Keratinocyte (primary cell): ENCODE measurements around the gene FBXO31.

Experiments used
- EZH2 ChIP-seq: IDR thresholded peaks from one replicate; pipeline ENCODE4 v1.6.1; 2012; ENCODE audit warnings: inconsistent platforms, mild to moderate bottlenecking, low read length, moderate library complexity
- TF ChIP-seq, protein P1 (sequence below), 3 experiments: IDR thresholded peaks in 1 of 3; conservative IDR thresholded peaks in 1 of 3; optimal IDR thresholded peaks in 1 of 3; 2 replicates in 2 of 3; 3 replicates in 1 of 3; pipeline versions ENCODE3 to v1.5.1; 2011; ENCODE audit warnings: low read length in 3 of 3, mild to moderate bottlenecking in 3 of 3, moderate library complexity in 2 of 3, control low read depth in 1 of 3, inconsistent platforms in 1 of 3; ENCODE audit not compliant: insufficient read depth in 2 of 3; ENCODE audit errors: extremely low read depth in 1 of 3

DNA sequence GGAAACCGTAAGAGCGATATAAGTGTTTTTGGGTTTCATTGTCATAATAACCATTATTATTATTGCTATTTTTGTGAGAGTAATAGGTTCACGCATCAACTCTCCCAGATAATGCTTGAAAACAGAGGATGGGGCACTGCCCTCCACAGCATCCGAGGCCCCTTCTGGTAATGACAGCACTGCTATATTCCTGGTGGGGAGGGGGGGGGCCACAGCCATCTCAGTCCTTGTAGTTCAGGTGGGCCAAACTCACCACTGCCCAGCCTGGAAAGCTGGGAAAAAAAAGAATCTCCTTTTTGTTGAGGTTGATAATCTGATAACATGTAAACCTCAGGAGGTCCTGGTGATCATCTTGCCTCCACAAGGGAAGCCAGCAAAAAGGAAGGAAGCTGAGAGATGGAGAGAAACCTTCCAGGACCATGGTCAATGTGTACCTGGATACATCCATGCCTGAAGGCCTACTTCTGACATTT lies 67.1 kb downstream of the FBXO31 start:
- TF ChIP-seq, protein P1, sequence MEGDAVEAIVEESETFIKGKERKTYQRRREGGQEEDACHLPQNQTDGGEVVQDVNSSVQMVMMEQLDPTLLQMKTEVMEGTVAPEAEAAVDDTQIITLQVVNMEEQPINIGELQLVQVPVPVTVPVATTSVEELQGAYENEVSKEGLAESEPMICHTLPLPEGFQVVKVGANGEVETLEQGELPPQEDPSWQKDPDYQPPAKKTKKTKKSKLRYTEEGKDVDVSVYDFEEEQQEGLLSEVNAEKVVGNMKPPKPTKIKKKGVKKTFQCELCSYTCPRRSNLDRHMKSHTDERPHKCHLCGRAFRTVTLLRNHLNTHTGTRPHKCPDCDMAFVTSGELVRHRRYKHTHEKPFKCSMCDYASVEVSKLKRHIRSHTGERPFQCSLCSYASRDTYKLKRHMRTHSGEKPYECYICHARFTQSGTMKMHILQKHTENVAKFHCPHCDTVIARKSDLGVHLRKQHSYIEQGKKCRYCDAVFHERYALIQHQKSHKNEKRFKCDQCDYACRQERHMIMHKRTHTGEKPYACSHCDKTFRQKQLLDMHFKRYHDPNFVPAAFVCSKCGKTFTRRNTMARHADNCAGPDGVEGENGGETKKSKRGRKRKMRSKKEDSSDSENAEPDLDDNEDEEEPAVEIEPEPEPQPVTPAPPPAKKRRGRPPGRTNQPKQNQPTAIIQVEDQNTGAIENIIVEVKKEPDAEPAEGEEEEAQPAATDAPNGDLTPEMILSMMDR (optimal IDR thresholded peaks at IDR 0.05 in 1 of 3, IDR thresholded peaks at IDR 0.05 in 1 of 3, conservative IDR thresholded peaks at IDR 0.05 in 1 of 3; ENCODE audit: extremely low read depth in 1 of 3, insufficient read depth in 2 of 3, low read length in 3 of 3) = no peak
- TF ChIP-seq EZH2 = no peak
